NCI-H526 (cell line): ENCODE measurements around the gene SEMA5A.

Source experiments
- DNase-seq, 2 experiments: peaks; one replicate each; lab custom pipeline; 2025; lab: John Stamatoyannopoulos, UW

SEMA5A gene

DNA sequence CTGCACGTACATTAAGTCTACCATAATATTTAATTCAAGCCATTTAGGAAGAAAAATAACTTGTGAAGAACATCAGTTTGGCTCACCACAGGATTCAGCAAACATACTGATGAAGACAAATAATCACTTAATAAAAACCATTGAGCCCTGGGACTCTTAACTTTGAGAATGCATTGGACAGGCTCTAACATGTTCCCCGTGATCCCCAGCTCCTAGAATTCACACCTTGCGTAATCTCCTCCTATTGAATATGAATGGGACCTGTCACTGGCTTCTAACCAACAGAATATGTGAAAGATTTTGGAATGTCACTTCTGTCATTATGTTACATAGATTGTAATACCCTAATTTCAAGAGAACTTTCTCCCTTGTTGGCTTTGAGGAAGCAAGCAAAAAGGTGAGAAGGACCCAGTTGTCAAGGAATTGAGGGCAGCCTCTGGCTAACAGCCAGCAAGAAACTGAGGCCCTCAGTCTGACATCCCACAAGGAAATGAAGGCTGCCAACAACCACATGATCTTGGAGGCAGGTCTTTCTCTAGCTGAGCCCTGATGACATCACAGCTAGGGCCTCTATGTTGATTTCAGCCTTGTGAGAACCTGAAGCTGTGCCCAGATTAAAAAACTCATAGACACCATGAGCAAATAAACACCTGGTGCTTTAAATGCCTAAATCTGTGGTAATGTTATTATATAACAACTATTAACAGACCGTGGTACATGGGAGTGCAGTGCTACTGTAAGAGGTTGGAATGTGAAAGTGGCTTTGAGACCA is 433.2 kb downstream of the SEMA5A start:
- no peak for DNase-seq

DNA sequence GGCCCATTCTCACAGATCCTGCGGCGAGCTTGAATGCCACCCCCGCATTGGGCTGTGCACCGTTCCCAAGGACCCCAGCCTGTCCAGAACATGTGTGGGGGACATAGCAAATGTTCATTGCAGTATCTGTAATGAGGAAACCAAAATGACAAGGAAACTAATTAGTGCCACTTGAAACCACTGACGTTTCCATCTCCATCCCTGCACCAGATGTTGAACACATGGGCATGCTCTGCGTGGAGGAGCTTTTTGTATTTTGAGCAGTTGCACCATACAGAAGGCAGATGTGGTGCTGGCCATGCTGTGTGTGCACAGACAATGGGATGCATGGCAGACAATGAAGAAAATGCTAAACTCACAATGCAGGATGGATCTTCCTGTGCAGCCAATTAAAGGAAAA is 437.7 kb downstream of the SEMA5A start:
- no peak for DNase-seq

DNA sequence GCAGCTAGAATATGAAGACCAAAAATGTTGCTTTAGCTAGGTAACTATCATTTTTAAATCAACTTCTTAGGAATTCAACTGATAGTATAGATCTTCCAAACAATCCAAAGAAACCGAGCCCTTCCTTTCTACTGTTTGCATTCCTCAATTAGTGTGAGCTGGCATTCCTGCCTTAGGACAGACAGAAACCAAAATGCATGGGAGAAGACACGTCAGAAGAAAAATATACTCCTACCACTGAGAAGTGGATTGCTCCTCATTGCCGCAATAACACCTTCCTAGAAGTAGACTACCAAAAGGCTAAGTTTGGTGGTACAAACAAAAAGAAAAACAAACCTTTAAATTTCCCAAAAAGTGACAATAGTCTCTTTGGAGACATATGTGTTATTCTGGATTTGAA is 440.0 kb downstream of the SEMA5A start:
- DNase-seq: no peak

DNA sequence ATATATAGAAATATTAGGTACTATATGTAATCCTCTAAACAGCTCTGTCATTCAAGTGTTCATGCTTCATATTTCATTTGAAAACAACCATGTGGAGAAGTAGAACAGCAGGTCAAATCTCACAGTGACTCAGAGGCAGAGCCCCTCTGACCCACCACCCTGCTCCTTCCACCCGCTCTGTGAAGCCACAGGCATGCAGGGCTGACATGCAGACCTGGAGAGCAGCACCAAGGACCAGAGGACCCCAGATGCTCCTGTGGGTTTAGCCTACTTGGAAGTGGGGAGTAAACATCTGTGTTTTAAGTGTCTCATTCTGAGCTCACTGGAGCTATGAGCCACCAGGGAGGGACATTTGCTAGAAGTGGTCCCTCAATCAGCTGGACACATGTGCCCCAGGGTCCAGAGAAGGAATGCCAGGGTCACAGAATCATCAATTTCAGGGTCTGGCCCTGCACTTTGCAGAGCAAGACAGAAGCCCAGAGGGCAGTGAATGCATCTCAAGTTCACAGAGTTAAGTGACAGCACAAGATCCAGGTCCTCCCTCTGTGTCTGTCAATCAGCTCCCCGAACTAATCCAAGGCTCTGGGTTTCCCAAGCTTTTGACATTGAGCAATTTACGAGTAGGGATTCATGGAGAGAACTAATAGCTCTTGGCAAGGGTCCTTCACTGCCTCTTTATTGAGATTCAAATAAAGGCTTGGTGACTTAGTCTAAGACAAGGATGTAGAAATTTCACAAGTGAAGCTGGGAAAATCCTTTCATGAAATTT is 441.1 kb downstream of the SEMA5A start:
- no peak for DNase-seq

DNA sequence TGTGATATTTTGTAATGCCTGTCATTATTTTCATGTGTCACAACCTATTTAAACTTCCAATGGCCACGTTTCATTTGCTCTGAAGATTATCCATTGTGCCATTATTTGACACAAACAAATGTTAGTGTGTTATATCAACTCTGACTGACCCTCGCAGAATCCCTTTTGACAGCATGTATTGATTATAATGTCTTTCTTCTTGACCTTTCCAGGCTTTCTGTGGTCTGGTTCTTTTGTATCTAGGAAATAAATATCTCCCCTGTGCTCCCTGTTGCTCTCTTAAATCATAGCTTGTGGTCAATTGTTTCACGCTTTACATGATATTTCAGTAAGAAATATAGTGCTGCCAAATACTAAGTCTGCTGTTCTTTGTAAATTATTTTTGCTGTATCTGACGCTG is 442.6 kb downstream of the SEMA5A start:
- DNase-seq: no peak

DNA sequence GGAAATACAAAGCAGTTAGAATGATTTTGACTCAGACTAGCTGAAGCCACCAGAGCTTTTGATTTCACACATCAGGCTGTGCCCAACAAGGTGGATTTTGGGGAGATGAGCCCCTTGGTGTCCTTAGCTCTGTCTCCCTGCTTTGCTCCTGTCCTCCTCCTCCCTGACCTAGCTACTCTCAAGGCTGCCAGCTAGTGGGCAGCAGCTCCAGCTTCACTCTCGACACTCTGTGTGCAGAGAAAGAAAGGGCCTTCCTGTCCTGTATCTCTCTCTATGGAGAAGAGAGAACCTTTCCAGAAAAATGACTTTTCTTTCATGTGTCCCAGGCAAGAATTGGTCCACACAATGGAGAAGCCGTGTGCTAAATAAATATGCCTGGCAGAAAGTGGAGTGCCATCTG is 446.2 kb downstream of the SEMA5A start:
- DNase-seq: peak in 1 of 2 experiments; percentile 0

DNA sequence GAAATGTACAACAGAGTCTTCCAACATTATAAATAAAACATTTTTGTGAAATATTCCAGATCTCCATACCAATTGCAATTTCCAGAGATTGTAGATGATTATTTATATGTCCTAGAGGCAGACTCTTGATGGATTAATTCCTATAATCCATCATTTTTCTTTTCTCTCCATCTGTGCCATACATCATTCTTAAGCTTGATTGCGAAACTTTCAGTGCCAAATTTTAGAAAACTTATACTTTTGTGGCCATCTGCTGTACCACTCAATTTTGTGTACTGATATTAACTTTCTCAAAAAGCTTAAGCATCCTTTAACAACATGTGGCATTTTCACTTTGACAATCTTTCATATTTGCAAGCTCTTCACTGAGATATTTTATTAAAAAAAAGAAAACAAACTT is 446.9 kb downstream of the SEMA5A start:
- DNase-seq: no peak

DNA sequence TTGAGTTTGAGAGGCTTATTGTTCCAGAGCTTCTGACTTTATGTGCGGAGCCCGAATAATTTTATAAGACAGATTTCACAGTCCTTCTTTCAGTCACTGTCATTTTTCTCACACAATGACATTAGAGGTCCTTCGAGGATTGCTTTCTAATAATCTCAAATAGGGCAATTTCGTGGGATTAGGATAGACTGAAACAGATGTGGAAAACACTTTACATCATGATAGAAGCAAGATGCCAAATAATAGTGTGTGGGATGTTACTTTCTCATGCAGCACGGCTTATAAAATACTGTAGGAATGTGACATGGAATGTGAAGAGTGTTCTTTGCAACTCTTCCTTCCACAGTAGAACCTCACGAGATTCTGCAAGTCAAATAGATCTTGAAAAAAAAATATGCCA is 451.3 kb downstream of the SEMA5A start:
- no peak for DNase-seq

DNA sequence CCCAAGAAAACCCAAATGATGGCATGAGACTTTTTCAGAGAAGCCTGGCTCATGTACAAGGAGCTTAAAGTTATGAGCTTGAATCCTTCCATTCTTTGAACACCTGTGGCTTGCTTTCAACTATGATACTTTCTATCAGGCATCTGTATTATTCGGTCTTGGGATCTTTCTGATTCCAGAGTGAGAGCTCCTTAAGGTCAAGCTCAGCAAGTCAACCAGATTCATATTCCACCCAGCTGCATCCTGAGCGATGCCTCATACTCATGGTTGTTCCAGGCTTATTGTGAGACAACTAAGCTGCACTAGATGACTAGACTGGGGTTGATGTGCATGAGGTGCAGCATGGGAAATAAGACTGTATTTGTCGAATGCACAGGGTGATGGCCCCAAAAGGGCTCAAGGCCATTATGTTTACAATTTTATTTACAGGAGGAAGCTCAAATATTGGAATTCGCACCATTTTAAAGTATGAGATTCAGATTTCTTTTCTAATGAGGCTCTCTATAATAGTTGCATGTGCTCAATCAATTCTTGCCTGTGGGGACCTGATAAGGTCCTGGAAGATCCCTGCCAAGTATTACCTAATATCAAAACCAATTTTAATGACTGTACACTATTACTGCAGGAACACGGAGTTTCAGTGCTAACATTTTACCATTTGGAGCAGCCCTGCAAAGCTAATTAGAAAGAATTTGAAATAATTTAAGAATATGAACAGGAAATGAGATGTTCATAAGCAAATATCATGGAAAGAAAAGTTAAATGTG is 453.8 kb downstream of the SEMA5A start:
- DNase-seq: no peak

DNA sequence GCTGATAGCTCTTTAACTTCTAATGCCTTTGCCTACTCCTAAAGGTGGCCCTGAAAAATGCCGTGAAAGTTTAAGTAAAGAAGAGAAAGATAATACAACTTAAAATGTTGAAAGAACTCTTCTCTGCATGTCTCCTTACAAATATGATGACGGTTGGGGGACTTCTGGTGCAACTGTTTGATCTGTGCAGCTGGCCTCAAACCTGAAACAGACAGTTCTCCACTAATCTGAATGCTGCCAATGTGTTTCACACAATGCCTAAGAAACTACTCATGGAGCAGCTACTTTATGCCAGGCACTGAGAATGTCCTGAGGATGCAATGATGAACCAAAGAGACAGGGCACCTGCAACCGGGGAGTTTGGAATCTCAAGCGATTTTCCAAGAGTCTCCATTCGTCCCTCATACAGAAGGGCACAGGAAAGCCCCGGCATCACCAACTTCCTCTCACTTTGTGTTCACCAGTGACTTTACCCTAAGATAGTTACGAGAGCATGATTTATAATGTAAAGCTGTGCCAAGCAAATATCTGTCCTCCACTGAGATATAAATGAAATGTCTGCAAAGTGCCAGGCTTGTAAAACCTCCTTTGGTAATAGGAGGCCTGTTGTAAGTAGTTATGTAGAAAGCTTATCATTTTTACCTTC is 455.4 kb downstream of the SEMA5A start:
- no peak for DNase-seq

DNA sequence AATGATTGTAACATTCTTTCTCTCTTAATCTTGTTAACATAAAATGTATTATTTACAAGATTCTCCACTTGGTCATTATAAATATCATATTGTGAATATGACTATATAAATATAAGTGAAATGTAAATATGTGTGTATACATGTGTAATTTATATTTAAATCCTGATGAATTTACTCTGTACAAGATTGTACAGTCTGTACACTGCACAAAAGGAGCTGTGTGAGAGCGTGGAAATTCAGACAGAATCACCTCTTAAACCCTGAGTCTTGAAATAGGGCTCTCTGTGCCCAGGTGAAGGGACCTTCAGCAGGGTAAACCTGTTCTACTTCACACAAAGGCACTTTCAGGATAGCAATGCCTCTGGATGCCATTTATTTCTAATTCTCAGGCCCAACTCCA is 456.0 kb downstream of the SEMA5A start:
- DNase-seq: no peak

DNA sequence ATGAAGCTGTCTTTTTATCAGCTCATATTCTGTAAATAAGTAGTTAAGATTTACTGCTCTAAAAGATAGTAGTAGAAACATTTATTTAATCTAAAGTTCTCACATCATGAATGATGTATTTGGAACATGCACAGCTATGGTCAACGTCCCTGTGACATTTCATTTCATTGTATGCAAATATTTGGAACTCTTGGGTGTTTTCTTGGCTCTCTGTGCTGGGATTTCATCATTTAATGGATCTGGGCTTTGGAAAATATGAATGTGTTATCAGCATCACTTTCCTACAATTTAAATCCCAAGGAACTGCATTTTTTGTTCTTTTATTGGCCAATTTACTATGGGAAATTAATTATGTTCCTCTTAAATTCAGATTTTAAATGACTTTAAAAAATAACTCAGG is 462.9 kb downstream of the SEMA5A start:
- DNase-seq: no peak

DNA sequence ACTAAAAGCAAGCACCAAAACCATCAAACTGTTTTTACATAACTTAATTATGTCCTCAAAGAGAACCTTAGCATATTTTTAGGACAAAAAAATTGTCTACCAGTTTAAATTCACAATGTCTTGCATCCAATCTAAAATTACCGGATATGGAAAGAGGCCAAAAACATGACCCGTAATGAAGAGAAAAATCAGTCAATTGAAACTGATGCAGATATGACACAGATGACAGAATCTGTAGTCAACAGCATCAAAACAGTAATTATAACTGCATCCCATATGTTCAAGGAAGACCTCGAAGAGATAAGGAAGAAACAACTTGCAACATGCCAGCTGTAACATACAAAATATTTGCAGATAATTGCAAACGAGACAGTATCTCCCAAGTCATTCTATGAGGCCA is 473.2 kb downstream of the SEMA5A start:
- DNase-seq: no peak

DNA sequence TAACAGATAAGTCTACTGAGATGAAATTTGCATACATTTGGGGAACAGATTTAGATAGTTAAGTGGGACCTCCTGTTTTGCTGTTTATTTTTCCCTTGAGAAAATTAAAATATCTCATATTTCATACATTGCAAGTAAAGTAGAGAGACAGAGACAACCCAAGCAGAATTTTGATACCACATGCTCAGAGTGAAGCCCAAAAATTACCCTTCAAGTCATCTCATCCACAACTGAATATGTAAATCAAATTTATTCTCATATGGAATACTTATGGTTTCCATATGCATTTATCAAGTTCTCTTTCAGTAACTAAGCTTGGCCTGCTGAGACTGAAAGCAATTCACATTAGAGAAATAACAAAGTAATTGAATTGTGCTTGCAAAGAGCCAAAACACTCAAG is 474.4 kb downstream of the SEMA5A start:
- DNase-seq: no peak

DNA sequence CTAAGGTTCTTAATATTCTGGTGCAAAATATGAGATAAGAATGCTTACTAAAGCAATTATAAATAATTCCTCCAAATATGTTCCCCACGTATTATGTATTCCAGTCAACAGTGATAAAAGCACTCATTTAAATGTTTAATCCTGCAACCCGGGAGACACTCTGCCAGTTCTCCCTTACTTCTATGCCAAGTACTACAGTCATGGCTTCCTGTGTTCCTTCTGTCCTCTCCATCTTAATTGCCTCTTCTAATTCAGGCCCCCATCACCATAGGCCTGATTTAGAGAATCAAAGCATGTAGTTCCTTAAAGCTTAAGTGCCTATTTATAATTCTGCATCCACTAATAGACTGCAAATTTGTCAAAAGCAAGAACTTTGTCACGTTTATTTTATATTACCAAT is 474.8 kb downstream of the SEMA5A start:
- no peak for DNase-seq

DNA sequence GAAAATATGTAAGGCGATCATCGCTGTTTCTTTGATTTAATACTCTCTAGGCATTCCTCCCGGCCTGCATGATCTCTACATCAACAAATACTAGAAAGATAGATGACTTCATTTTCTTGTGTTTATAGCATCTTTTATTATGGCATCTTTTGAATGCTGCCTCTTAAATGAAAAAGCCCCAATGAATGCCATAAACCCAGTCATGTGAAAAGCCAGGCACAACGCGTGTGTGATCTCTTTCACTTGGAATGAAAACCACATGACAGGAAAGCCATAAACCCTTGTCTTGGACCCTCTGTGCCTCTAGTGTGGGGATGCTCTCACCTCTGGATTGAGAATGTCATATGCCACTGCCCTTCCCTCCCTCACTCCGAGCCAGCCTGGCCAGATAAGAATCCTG is 476.2 kb downstream of the SEMA5A start:
- no peak for DNase-seq

DNA sequence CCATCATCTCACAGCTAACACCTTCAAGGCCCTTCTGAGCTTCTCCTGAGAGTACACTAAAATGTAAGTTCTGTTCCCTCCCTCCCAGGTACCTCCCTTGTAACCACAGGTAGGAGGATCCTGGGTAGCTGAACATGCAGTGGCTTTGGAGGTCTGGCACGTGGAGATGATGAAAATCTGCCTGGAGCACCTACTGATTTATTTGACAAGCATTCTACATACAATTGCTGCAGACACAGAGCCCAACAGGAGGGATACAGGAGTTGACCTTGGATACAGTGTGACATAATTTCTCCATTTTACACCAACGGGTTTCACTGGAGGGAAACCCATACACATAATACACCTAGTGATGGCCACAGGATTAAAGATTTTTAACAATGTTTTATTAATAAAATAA is 478.7 kb downstream of the SEMA5A start:
- no peak for DNase-seq

DNA sequence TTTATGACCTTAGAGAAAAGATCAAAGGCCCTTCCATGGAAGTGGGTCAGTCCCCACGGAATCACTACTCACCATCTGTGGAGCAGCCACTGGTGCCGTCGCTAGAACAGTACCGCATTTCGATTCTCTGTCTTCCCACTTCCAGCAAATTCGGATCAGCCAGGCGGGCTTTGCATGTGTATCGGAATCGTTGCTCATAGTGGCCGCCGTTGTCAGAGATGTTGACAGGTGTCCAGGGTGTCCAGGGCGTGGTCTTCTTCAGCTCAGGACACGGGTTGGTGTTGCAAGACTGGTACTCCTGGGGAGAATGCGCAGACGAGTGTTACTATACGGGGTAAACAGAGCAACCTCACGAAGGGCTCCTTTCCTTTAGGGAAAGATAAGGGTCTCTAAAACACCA is 479.5 kb downstream of the SEMA5A start:
- DNase-seq: no peak

DNA sequence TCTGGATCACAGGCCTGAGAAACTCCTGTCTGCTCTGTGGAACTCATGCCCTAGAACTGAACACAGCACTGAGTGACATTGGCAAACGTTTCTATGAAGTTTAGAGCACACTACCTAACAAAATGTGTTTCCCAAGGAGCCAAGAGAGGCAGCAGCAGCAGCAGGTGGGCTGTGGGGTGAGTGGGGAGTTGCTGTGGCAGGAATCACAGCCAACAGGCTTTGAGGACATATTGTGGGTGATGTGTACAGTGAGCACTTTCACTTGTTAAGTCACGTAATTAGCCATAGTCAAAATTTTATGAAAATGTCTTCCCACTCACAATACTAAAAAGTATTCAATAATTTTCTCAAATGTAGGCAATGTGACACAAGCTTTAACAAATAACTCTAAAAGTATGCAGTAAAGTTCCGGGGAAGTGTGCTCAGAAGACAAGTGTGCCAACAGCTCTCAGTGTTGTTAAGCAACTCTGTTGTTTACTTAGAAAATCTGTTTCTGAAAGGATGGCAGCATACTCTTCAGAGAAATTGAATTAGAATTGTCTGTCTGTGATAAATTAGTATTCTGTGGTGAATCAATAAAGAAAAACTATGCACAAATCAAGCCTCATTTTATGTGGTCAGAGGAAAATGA is 482.1 kb downstream of the SEMA5A start:
- DNase-seq: no peak

DNA sequence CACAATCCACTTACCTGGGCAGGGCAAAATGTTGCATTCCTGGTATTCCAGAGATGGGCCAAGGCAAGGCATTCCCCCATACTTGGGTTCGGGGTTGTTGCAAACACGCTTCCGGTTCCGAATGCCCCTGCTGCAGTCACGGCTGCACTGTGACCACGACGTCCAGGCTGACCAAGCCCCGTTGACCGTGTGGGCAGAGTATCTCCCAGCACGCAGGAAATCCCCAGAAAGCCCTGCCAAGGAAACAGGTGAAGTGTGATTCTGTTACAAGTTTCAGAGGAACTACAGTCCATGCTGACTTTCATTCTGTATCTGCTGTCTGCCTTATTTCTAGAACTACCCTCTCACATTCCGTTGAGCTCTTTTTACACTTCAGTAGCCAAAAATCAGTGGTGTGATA is 483.0 kb downstream of the SEMA5A start:
- no peak for DNase-seq

DNA sequence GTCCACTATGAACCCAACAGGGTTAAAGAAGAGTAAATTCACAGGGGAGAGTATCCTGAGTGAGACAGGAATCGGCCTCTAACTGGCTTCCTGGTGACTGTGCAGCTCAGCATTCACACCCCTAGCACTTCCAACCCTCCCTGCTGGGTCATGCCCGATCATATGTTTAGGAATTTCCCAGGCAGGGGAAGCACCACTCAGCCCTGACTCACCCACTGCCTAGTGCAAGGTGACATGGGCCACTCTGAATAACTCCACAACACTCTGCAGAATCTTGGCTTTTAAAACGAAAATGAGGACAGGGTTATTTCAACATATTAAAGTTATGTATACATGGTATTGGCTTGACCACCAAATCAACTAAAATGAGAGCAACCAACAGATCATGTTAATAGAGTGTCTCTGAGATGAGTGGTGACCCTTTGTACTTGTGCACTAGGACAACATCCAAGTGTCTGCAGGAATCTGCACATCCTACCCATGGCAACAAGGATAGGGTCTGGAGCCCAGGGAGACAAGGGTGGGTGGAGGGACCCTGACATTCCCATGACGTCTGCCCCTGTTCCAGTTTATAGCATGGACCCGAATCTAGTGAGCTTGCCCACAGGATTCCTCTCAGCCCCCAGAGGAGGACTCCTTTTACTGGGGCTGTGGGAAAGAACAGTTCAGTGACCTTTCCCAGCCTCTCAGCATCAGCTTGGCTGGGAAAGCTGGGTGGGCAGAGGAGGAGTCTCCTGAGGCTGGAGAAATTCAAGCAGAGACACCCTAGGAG is 485.8 kb downstream of the SEMA5A start:
- no peak for DNase-seq
